ENCODE results near the gene TUSC7. TPM values are rescaled to one million over a fixed set of nuclear protein-coding genes. Genes with fewer than 3 reads are reported as not detected.

Gene TUSC7
- total RNA-seq, 1 experiment from 2014 or later: not detected

GRCh38 chr3:116671151-116671550 is 38.4 kb upstream of the TUSC7 start:
- Histone ChIP-seq H3F3A (ENCODE audit: insufficient read depth, low read depth) (no peaks in the 10 kb centered on the region), H3K4me3 (no peak overlapping the region), H3K36me3 (ENCODE audit: low read depth) (no peaks in the 10 kb centered on the region), H3K27ac (no peak overlapping the region), H3K9me2 (ENCODE audit: insufficient read depth) (no peaks in the 10 kb centered on the region), H3K79me2 (ENCODE audit: low read depth) (no peaks in the 10 kb centered on the region), H3K27me3 (ENCODE audit: insufficient read depth, low read depth) (no peaks in the 10 kb centered on the region), H2AFZ (no peak overlapping the region), H3K9me3 (ENCODE audit: insufficient read depth, low read depth) (no peaks in the 10 kb centered on the region), H4K20me1 (ENCODE audit: insufficient read depth) (no peaks in the 10 kb centered on the region), H3K4me2 (no peak overlapping the region), H3K4me1 (replicated peaks; ENCODE audit: insufficient read depth) (no peaks in the 10 kb centered on the region)
- DNase-seq: no peak
- no TSS peak for BruUV-seq (replicated peaks)
- TF ChIP-seq CTCF (conservative IDR thresholded peaks at IDR 0.05) (no peak), EZH2 (IDR thresholded peaks at IDR 0.05; ENCODE audit: low read depth) (no peak)
- ChIA-PET POLR2A (ENCODE audit: unreplicated experiment) (no interaction called here), CTCF (no interaction called here)
- intact Hi-C loops (cut with micrococcal nuclease; ENCODE audit: unreplicated experiment): no loop called here

GRCh38 chr3:116678853-116679252 is 30.7 kb upstream of the TUSC7 start:
- H4K20me1 ChIP-seq (ENCODE audit: insufficient read depth): no peaks in the 10 kb centered on the region
- peaks cover 11% of the 10 kb centered on the region; the same call in 1 of the 2 replicates for H3K27me3 ChIP-seq (ENCODE audit: insufficient read depth, low read depth)
- DNase-seq: no peak
- CTCF ChIA-PET: no interaction called here
- BruUV-seq (replicated peaks): no TSS peak
- no peak overlapping the region for H2AFZ ChIP-seq
- POLR2A ChIA-PET (ENCODE audit: unreplicated experiment): no interaction called here
- H3K27ac ChIP-seq: no peak overlapping the region
- no peaks in the 10 kb centered on the region for H3K79me2 ChIP-seq (ENCODE audit: low read depth)
- no peaks in the 10 kb centered on the region for H3K36me3 ChIP-seq (ENCODE audit: low read depth)
- no peaks in the 10 kb centered on the region for H3K9me3 ChIP-seq (ENCODE audit: insufficient read depth, low read depth)
- no peak overlapping the region for H3K4me3 ChIP-seq
- TF ChIP-seq EZH2 (IDR thresholded peaks at IDR 0.05; ENCODE audit: low read depth) (no peak), CTCF (conservative IDR thresholded peaks at IDR 0.05) (no peak)
- intact Hi-C loops (cut with micrococcal nuclease; ENCODE audit: unreplicated experiment): no loop called here
- H3K9me2 ChIP-seq (ENCODE audit: insufficient read depth): no peaks in the 10 kb centered on the region
- H3F3A ChIP-seq (ENCODE audit: insufficient read depth, low read depth): no peaks in the 10 kb centered on the region
- no peaks in the 10 kb centered on the region for H3K4me1 ChIP-seq (replicated peaks; ENCODE audit: insufficient read depth)
- H3K4me2 ChIP-seq: no peak overlapping the region

- Histone ChIP-seq H3K79me2 (ENCODE audit: low read depth) (no peaks in the 10 kb centered on the region), H3K9me2 (ENCODE audit: insufficient read depth) (no peaks in the 10 kb centered on the region), H3K27me3 (ENCODE audit: insufficient read depth, low read depth) (no peaks in the 10 kb centered on the region), H3K36me3 (ENCODE audit: low read depth) (no peaks in the 10 kb centered on the region), H3K27ac (no peak overlapping the region), H2AFZ (no peak overlapping the region), H3F3A (ENCODE audit: insufficient read depth, low read depth) (no peaks in the 10 kb centered on the region), H3K9me3 (ENCODE audit: insufficient read depth, low read depth) (no peaks in the 10 kb centered on the region), H4K20me1 (ENCODE audit: insufficient read depth) (no peaks in the 10 kb centered on the region), H3K4me2 (no peak overlapping the region), H3K4me3 (no peak overlapping the region), H3K4me1 (replicated peaks; ENCODE audit: insufficient read depth) (no peaks in the 10 kb centered on the region)
- intact Hi-C loops (cut with micrococcal nuclease; ENCODE audit: unreplicated experiment): no loop called here
- DNase-seq: no peak
- ChIA-PET CTCF (no interaction called here), POLR2A (ENCODE audit: unreplicated experiment) (interaction anchor here (0.6 kb wide), 1 partner anchor 540 kb away, joined by 6 read pairs; no protein-coding TSS in a partner anchor)
- TF ChIP-seq EZH2 (IDR thresholded peaks at IDR 0.05; ENCODE audit: low read depth) (no peak), CTCF (conservative IDR thresholded peaks at IDR 0.05) (no peak)
- BruUV-seq (replicated peaks): no TSS peak
These were observed 18.5 kb upstream of the TUSC7 start for GRCh38 chr3:116691041-116691440.

Measured in PC-9 (cell line).